Tibial artery (tissue), 4 donors: ENCODE results near the gene DPRX.
"Not testable (repeated sequence)": the region's sequence is repeated elsewhere in the genome, so short reads cannot be mapped to it uniquely, and the experiment has no call there.

Experiments
- DNase-seq, 2 donors: peaks; one replicate each; pipeline ENCODE4 v3.0.0-alpha.2; 2019
- H3K27ac ChIP-seq, 2 donors: fragments of 200-600 bp; sonication (generic) in 1 of 2; 1 replicate in 1 of 2; 2 replicates in 1 of 2; pipeline ENCODE4 v1.5.1; 2018 to 2019; ENCODE audit warnings: mild to moderate bottlenecking in 1 of 2
- H3K27me3 ChIP-seq, 2 donors: fragments of 200-600 bp; sonication (generic) in 1 of 2; one replicate each; pipeline versions ENCODE4 v1.5.1 to v1.6.0; 2016 to 2019
- H3K36me3 ChIP-seq, 3 donors: fragments of 200-600 bp; sonication (generic) in 2 of 3; one replicate each; pipeline ENCODE4 v1.5.1; 2016 to 2019; ENCODE audit warnings: mild to moderate bottlenecking in 2 of 3
- H3K4me1 ChIP-seq, 4 donors: fragments of 200-600 bp; sonication (generic) in 2 of 4; 1 replicate in 3 of 4; 2 replicates in 1 of 4; pipeline ENCODE4 v1.5.1; 2016 to 2019
- H3K4me3 ChIP-seq, 2 donors: fragments of 200-600 bp; sonication (generic) in 1 of 2; 1 replicate in 1 of 2; 2 replicates in 1 of 2; pipeline ENCODE4 v1.5.1; 2018 to 2019; ENCODE audit warnings: mild to moderate bottlenecking in 2 of 2
- H3K9me3 ChIP-seq, 3 donors: fragments of 200-600 bp; sonication (generic) in 1 of 3; one replicate each; pipeline ENCODE4 v1.5.1; 2016 to 2019
- intact Hi-C: fragments of 100-400 bp; cut with DNase I; formaldehyde crosslinking; loops from one replicate; pipeline ENCODE4 v1.15.0; 2023; ENCODE audit warnings: low total_unique reads
- TF ChIP-seq, protein P1 (sequence below), 2 experiments: fragments of 200-600 bp in 1 of 2; fragments of 450-650 bp in 1 of 2; IDR thresholded peaks; one replicate each; pipeline ENCODE4 v1.5.1; 2017 to 2019; ENCODE audit warnings: antibody characterized with exemption in 2 of 2, mild to moderate bottlenecking in 1 of 2, moderate library complexity in 1 of 2

Gene DPRX

DNA sequence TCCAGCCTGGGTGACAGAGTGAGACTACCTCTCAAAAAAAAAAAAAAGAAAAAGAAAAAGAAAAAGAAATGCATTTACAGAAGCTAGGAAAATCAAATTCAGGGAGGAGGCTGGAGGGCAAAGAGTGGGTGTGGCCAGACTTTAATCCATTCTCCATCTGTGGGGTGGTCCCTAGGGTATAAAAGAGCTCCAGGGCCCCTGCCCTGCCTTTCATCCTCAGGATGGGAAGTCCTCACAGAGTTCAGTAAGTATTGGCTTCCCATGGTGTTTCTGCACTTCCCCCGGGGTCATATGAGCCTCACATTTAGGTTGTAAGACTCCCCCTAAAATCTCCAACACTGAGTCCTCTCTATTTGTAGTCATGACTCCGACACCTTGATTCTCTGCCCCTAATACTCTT lies 33.0 kb downstream of the DPRX start:
- no peak for DNase-seq

DNA sequence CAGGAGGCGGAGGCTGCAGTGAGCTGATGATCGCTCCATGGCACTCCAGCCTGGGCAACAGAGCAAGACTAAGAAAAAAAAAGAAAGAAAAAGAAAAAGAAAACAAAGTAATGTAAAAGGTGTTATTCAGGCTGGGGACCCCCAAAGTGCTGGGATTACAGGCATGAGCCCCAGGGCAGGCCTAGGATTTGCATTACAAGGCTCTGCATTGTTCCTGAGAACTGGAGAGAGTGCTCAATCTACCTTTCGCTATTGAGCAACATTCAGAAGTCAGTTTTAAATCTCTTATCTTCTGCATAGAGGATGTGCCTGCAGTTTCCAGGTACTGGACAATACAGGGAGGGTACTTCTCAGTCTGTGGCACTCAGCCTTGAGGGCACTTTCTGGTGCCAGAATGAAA lies 34.5 kb downstream of the DPRX start:
- H3K27me3 ChIP-seq, H3K4me1 ChIP-seq, intact Hi-C loops, H3K36me3 ChIP-seq, DNase-seq, H3K27ac ChIP-seq, H3K4me3 ChIP-seq, H3K9me3 ChIP-seq: not testable (repeated sequence)

More for the DNA sequence above, 33.0 kb downstream of the DPRX start:
- Histone ChIP-seq H3K27me3 (no peaks in the 10 kb centered on the region), H3K4me3 (no peak overlapping the region), H3K4me1 (no peaks in the 10 kb centered on the region), H3K36me3 (no peaks in the 10 kb centered on the region), H3K27ac (no peak overlapping the region), H3K9me3 (no peaks in the 10 kb centered on the region)
- intact Hi-C loops, result no loop called here
- TF ChIP-seq, protein P1, sequence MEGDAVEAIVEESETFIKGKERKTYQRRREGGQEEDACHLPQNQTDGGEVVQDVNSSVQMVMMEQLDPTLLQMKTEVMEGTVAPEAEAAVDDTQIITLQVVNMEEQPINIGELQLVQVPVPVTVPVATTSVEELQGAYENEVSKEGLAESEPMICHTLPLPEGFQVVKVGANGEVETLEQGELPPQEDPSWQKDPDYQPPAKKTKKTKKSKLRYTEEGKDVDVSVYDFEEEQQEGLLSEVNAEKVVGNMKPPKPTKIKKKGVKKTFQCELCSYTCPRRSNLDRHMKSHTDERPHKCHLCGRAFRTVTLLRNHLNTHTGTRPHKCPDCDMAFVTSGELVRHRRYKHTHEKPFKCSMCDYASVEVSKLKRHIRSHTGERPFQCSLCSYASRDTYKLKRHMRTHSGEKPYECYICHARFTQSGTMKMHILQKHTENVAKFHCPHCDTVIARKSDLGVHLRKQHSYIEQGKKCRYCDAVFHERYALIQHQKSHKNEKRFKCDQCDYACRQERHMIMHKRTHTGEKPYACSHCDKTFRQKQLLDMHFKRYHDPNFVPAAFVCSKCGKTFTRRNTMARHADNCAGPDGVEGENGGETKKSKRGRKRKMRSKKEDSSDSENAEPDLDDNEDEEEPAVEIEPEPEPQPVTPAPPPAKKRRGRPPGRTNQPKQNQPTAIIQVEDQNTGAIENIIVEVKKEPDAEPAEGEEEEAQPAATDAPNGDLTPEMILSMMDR (IDR thresholded peaks at IDR 0.05), result no peak

DNA sequence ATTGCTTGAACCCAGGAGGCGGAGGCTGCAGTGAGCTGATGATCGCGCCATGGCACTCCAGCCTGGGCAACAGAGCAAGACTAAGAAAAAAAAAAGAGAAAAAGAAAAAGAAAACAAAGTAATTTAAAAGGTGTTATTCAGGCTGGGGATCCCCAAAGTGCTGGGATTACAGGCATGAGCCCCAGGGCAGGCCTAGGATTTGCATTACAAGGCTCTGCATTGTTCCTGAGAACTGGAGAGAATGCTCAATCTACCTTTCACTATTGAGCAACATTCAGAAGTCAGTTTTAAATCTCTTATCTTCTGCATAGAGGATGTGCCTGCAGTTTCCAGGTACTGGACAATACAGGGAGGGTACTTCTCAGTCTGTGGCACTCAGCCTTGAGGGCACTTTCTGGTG lies 37.0 kb downstream of the DPRX start:
- H3K27me3 ChIP-seq, H3K4me1 ChIP-seq, DNase-seq, intact Hi-C loops, H3K4me3 ChIP-seq, H3K36me3 ChIP-seq, H3K27ac ChIP-seq, H3K9me3 ChIP-seq: not testable (repeated sequence)

DNA sequence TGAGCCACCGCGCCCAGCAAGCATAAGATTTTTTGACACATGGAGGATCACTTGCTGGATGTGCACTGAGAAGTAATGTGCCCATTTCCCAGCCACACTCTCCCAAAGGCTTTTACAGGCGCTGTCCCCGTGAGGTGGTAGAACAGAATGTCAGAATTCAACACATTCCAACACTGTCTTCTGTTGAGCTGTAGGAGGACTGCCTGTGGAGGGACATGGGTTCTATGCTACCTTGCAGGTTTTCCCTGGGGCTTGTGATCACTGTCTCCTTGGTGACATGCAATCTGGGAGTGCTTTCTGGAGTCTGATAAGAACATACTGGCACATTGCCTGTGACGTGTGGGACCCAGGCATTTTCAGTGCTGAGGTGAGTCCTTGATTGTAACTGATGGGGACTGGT lies 38.5 kb downstream of the DPRX start:
- H3K4me3 ChIP-seq, result no peak overlapping the region
- no peak overlapping the region for H3K27ac ChIP-seq
- no peaks in the 10 kb centered on the region for H3K27me3 ChIP-seq
- DNase-seq, result no peak
- H3K4me1 ChIP-seq, result no peaks in the 10 kb centered on the region
- intact Hi-C loops, result no loop called here
- H3K36me3 ChIP-seq, result no peaks in the 10 kb centered on the region
- no peaks in the 10 kb centered on the region for H3K9me3 ChIP-seq
- TF ChIP-seq, protein P1 (IDR thresholded peaks at IDR 0.05), result no peak

DNA sequence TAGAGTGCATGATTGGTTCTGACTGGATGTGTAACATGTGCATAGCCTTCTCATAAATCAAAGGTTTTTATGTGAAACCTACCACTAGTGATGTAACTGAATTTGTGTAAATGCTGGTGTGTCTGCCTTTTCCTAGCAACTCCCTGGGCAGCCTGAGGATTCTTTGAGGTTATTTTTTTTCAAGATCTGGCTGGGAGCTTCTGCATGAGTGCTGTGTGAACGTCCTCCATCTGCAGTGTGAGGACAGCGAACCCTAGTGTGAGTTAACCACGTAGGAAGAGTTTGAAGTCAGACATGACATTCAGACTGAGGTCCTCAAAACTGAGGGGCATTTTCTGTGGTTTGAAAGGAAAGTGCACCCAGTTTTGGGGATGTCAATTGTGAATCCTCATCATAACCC lies 39.9 kb downstream of the DPRX start:
- H3K27ac ChIP-seq, result no peak overlapping the region
- no peaks in the 10 kb centered on the region for H3K4me1 ChIP-seq
- TF ChIP-seq, protein P1 (IDR thresholded peaks at IDR 0.05), result no peak
- no peaks in the 10 kb centered on the region for H3K27me3 ChIP-seq
- H3K36me3 ChIP-seq, result no peaks in the 10 kb centered on the region
- intact Hi-C loops, result no loop called here
- no peaks in the 10 kb centered on the region for H3K9me3 ChIP-seq
- DNase-seq, result no peak
- H3K4me3 ChIP-seq, result no peak overlapping the region
